IPS DF 4.7 (cell line): ENCODE results near the gene ADAMTS15.

Experiments
- DNase-seq: peaks from one replicate; pipeline ENCODE4 v3.0.0-alpha.2; 2013; ENCODE audit warnings: low spot score; ENCODE audit errors: extremely low read depth

The ADAMTS15 gene

GRCh38 chr11:130514316-130514715 is 65.9 kb downstream of the ADAMTS15 start:
- no peak for DNase-seq

DNA sequence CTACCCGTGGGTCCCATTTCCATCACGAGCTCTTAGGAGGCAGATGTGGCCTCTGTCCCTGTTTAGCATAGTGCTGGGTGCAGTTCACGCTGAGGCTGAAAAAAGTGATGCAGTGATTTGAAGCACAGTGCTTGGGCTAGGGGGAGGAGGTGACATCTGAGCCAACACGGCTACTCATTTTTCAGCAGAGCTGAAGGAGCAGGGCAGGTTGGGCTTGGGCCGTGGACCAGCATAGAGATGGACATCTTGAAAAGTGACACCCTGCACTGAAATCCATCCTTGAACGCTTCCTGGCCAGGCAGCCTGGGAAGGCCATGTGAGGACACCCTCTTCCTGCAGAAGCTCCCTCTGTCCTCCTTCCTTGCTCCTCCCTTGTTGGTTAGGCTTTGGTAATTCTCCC is 66.4 kb downstream of the ADAMTS15 start:
- no peak for DNase-seq

DNA sequence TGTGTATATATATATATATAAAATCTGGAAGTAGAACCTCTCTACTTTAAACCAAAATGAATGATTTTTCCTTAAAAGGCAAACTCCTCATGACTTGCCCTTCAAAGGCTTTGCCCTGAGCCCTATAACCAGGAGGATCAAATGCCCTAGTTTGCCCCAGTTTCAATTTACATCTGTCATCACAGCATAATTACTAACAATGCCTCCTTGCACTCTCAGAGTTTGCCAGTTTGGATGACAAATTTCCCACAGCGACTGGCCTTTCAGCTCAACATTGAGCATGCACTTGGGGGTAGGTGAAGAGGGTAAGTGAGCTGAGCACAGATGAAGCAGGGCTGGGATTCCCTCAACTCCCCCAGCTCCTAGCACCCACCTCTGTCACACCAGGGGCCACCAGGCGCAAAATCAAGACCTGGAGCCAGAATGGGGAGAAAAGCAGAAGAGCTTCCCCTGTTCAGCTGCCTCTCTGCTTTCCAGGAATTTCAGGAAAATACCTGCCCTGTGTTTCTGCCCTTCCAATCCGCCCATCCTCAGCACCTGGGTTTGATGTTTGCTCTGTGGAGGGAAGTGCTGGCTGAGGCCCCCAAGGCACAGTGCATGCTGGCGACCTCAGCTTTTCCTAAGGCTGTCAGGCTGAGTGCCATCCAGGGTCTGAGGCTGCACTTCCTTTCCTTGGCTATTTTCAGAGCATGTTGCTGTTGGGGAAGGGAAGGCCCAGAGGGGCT is 67.5 kb downstream of the ADAMTS15 start:
- DNase-seq, result no peak

- DNase-seq, result no peak
These were observed 68.4 kb downstream of the ADAMTS15 start for GRCh38 chr11:130516554-130517505.

GRCh38 chr11:130518164-130518680 is 69.8 kb downstream of the ADAMTS15 start:
- no peak for DNase-seq

DNA sequence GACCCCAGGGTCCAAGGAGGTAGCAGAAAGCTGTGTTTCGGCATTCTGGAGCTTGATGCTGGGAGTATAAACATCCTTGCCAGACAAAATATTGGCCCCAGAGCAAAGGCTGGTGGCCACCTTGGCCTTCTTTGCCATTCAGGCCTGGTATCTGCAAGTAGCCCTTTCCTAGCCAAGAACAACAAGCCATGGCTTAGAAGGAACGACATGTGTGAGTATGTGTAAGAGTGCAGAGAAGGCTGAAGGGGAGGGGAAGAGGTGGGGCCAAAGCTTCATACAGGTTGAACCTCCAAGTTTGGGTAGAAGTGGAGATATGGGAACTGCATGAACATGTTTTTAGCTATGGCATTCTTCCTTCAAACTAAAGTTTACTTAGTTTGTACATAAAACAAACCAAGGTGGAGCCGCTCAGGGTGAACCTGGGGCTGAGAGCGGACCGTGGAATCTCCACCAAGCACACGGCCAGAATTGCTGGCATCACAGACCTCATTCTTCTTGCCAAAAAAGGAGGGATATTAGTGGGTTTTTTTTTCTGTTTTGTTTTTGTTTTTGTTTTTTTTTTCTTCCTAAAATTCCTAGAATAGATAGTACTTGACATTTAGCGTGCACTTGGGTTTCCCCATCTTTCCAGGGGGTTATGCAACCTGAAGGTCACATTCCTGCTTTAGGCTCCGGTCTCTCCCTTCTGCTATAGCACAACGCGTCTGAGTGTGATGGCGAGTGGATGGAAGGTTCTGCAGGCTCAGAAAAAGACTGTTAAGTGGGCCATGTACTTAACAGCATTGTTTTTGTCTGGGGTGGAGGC is 70.9 kb downstream of the ADAMTS15 start:
- DNase-seq, result no peak

GRCh38 chr11:130520271-130520671 is 71.8 kb downstream of the ADAMTS15 start:
- DNase-seq, result no peak

DNA sequence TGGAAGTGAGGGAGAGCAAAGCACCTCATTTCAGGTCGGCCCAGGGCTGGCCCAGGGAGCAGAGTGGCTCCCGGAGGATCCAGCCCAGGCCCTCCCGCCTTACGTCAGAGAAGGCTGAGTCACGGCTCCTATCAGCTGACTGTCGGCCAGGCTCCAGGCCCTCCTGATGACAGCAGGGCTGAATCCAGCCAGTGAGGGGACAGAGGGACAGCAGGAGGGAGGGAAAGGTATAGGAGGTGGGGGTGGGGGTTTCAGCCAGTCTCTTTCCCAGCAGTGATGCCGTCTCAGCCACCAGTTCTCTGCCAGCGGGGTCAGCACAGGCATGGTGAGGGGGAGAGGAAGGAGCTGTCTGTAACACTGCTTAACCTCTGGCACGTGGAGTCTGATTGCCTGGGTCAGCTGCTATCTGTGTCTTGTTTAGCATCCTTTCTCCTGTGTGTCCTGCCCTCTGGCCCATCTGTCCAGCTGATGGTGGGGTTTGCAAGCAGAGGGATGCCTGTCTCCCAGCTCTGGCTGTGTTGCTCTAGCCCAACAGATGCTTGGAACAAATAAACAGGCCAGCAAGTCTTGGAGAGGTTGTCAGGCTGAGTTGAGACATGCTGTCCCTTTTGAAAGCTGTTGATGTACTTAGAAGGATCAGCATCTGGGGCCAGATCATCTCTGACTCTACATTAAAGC is 74.0 kb downstream of the ADAMTS15 start:
- peak; percentile 41 for DNase-seq

GRCh38 chr11:130523166-130523565 is 74.7 kb downstream of the ADAMTS15 start:
- DNase-seq, result no peak

DNA sequence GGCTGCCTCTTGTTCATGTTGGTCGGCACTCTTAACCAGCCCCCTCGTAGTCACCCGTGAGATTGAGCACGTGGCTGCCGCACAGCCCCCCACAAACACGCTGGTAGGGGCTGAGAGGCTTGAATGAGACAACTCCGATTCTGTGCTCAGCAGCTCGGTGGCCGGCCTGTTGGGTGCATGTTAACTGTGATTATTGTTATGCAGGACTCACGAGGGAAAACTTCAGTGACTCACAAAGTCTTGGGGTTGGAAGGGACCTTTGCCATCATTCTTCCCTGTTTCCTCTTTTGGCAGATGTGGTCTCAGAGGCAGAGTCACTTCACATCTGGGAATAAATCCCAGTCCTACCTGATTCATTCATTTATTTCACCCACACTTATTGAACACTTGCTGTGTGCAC is 75.2 kb downstream of the ADAMTS15 start:
- no peak for DNase-seq

DNA sequence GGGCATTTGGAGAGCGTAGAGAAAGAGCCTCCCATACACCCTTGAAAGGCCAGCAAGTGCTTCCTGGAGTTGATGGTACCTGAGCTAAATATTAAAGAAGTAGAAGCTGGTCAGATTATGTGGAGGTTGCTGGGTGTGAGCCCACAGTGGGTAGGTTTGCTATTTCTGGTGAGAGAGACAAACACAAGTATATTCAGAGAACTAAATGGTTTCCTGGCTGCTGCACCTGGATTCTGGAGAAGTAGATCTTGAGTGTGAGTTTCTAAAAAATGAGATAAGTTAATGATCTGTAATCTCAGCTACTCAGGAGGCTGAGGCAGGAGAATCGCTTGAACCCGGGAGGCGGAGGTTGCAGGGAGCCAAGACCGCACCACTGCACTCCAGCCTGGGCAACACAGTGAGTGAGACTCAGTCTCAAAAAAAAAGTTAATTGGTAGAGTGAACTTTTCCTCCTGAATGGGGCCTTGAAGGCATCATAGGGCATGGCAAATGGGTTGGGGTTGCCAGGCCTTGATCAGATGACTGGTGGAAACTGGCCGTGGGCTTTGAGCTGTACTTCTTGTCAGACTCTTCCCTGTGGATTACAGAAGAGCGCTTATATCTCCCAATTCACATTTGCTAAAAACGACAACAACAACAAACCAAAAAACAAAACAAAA is 75.8 kb downstream of the ADAMTS15 start:
- DNase-seq, result no peak

GRCh38 chr11:130525307-130525706 is 76.9 kb downstream of the ADAMTS15 start:
- no peak for DNase-seq
